ENCODE results near the gene INSRR. TPM values are rescaled to one million over a fixed set of nuclear protein-coding genes. Genes with fewer than 3 reads are reported as not detected.

Gene INSRR
- total RNA-seq, 1 donor from 2014 or later, result not detected

DNA sequence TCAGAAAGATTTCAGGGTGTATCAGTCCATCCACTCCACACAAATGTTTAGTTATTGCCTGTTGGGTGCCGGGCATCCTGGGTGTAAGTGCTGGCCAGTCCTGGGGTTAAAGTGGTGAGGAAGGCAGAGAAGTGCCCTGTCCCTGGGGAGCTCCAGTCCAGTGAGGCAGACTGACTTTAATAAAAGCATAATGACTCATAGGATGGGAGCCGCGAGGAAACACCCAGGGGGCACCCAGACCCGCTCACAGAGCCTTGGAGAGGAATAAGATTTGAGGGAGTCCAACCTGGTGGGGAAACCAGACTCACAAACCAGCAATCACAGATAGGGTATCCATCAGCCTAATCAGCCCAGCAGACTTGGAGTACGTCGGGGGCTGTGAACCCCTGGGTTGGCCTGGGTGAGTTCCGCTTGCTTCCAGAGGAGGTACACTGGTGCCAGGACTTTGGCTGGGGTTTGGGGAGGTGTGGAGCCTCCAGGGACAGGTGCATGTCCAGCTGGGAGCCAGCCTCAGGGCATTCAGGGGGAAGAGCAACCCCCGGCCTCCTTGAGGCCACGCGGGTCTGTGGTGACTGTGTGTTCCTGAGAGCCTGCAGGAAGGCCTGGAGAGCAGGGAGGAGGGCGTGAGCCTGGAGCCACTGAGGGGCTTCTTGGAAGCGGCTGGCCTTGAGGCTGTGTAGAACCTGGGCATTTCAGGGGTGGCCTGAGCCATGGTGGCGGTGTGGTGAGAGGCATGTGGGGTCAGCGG is 38.3 kb upstream of the INSRR start:
- H3K36me3 Mint-ChIP-seq (ENCODE audit: low read depth), result no peaks in the 10 kb centered on the region
- peaks cover 2% of the 10 kb centered on the region for H3K27me3 Mint-ChIP-seq (ENCODE audit: low read depth)
- peak overlapping the region; percentile 95 for H3K27ac Mint-ChIP-seq (ENCODE audit: unreplicated experiment)
- no peaks in the 10 kb centered on the region for H3K9me3 Mint-ChIP-seq (ENCODE audit: low read depth)
- TF ChIP-seq, protein P1, sequence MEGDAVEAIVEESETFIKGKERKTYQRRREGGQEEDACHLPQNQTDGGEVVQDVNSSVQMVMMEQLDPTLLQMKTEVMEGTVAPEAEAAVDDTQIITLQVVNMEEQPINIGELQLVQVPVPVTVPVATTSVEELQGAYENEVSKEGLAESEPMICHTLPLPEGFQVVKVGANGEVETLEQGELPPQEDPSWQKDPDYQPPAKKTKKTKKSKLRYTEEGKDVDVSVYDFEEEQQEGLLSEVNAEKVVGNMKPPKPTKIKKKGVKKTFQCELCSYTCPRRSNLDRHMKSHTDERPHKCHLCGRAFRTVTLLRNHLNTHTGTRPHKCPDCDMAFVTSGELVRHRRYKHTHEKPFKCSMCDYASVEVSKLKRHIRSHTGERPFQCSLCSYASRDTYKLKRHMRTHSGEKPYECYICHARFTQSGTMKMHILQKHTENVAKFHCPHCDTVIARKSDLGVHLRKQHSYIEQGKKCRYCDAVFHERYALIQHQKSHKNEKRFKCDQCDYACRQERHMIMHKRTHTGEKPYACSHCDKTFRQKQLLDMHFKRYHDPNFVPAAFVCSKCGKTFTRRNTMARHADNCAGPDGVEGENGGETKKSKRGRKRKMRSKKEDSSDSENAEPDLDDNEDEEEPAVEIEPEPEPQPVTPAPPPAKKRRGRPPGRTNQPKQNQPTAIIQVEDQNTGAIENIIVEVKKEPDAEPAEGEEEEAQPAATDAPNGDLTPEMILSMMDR (IDR thresholded peaks at IDR 0.05), result no peak
- DNase-seq (ENCODE audit: low spot score), result no peak
- H3K4me1 Mint-ChIP-seq (ENCODE audit: low read depth), result peaks cover 66% of the 10 kb centered on the region
- peak overlapping the region; percentile 46 for H3K4me3 Mint-ChIP-seq (ENCODE audit: unreplicated experiment)

DNA sequence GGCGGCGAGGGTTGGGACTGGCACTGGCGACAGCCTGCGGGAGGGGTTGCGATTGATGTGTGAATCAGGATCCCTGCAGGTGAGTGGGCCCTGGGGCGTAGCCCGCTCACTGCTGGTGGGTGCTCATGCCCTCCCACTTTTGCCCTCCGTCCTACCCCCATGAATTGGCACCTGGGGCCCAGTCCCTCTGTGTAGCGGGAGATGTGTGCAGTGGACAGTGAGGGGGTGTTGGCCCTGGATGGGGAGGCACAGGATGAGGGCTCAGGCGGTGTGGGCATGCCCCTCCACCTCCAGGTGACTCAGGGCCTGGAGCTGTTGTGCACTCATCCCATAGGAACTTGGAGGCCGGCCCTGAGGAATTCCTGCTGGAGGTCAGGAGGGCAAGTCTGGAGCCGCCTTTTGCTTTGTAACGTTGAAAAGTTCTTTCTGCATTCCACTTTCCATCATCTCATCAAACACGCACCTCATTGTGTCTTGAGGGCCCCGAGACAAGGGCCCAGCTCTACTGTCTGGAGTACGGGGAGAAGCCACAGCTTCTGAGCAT is 37.6 kb upstream of the INSRR start:
- Mint-ChIP-seq H3K4me1 (ENCODE audit: low read depth) (peaks cover 61% of the 10 kb centered on the region), H3K27ac (ENCODE audit: unreplicated experiment) (peak overlapping the region; percentile 95), H3K27me3 (ENCODE audit: low read depth) (peaks cover 2% of the 10 kb centered on the region), H3K4me3 (ENCODE audit: unreplicated experiment) (peak overlapping the region; percentile 21), H3K9me3 (ENCODE audit: low read depth) (no peaks in the 10 kb centered on the region), H3K36me3 (ENCODE audit: low read depth) (no peaks in the 10 kb centered on the region)
- DNase-seq (ENCODE audit: low spot score), result peak; percentile 86
- TF ChIP-seq, protein P1 (IDR thresholded peaks at IDR 0.05), result no peak

DNA sequence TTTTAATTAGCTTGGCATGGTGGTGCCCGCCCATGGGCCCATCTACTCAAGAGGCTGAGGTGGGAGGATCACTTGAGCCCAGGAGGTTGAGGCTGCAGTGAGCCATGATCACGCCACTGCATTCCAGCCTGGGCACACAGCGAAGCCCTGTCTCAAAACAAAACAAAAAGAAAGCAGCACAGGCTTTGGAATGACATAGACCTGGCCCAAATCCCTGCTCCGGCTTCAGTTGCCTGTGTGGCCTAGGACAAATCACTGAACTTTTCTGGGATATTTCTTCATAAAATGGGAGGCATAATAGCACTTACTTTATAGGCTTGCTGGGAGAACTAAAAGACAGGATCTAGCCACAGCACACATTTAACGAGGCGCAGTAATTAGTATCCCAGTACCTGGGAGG is 37.0 kb upstream of the INSRR start:
- DNase-seq (ENCODE audit: low spot score), result peak; percentile 38
- no peaks in the 10 kb centered on the region for H3K27me3 Mint-ChIP-seq (ENCODE audit: low read depth)
- peaks cover 58% of the 10 kb centered on the region for H3K4me1 Mint-ChIP-seq (ENCODE audit: low read depth)

DNA sequence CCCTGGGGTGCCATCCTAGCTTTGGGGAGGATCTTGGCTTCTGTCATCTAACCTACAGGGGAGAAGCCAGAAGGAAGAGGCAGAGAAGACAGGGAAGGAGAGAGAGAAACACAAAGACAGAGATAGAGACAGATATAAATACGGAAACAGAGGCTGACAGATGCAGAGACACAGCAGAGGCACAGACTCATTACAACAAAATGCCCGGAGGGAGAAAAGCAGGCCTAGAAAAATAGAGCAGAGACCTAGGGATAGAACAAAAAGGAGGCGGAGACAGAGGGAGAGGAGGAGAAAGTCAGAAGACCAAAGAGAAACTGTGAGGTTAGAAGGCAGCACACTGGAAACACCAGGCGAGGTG is 36.5 kb upstream of the INSRR start:
- TF ChIP-seq, protein P1 (IDR thresholded peaks at IDR 0.05), result no peak
- Mint-ChIP-seq H3K36me3 (ENCODE audit: low read depth) (no peaks in the 10 kb centered on the region), H3K9me3 (ENCODE audit: low read depth) (no peaks in the 10 kb centered on the region), H3K4me1 (ENCODE audit: low read depth) (peaks cover 58% of the 10 kb centered on the region), H3K4me3 (ENCODE audit: unreplicated experiment) (peak overlapping the region; percentile 57), H3K27me3 (ENCODE audit: low read depth) (no peaks in the 10 kb centered on the region), H3K27ac (ENCODE audit: unreplicated experiment) (peak overlapping the region; percentile 93)
- DNase-seq (ENCODE audit: low spot score), result no peak

More for the DNA sequence above, 37.0 kb upstream of the INSRR start:
- Mint-ChIP-seq H3K27ac (ENCODE audit: unreplicated experiment) (peak overlapping the region; percentile 93), H3K36me3 (ENCODE audit: low read depth) (no peaks in the 10 kb centered on the region), H3K9me3 (ENCODE audit: low read depth) (no peaks in the 10 kb centered on the region), H3K4me3 (ENCODE audit: unreplicated experiment) (peak overlapping the region; percentile 2)
- TF ChIP-seq, protein P1 (IDR thresholded peaks at IDR 0.05), result no peak

DNA sequence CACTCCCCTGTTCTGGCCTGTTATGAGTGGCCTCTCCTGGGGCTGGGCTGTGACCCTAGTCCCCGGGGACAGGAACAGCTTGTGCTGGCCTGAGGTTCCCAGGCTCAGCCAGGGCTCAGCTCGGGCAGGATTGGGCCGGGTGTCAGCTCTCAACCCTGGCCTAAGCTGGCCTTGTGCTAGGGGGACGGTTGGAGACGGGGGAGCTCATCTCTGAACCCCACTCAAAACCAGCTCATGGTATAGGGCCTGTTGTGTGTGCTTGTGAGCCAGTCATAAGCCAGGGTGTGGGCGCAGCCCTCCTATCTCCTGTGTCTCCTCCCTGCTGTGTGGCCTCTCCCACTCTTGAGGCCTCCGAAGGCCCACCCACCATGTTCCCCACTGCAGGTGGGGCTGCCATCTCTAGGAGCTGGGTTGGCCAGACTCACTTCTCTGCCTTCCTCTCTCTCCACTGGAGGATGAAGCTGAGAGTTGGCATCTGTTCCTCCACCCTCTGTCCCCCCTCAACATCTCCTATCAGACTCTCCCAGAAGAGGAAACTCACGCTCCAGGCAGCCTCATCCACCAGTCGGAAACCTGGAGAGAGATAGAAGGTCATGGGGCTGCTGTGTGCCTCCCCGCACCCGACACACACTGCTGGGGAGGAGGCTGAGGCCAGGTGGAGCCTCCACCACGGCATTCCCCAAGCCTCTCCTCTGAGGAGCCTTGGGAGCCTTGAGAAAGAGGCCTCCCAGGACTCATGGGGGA is 36.0 kb upstream of the INSRR start:
- peak overlapping the region; percentile 93 for H3K27ac Mint-ChIP-seq (ENCODE audit: unreplicated experiment)
- peak; percentile 82 for DNase-seq (ENCODE audit: low spot score)
- TF ChIP-seq, protein P1 (IDR thresholded peaks at IDR 0.05), result no peak
- H3K4me1 Mint-ChIP-seq (ENCODE audit: low read depth), result peaks cover 58% of the 10 kb centered on the region
- H3K4me3 Mint-ChIP-seq (ENCODE audit: unreplicated experiment), result peak overlapping the region; percentile 67
- H3K36me3 Mint-ChIP-seq (ENCODE audit: low read depth), result no peaks in the 10 kb centered on the region
- H3K27me3 Mint-ChIP-seq (ENCODE audit: low read depth), result no peaks in the 10 kb centered on the region
- no peaks in the 10 kb centered on the region for H3K9me3 Mint-ChIP-seq (ENCODE audit: low read depth)

Data from chondrocyte (in vitro differentiated cells).